Activated T-helper 1 cell treated with anti-CD3 and anti-CD28 coated beads, Interleukin-12 subunit alpha, Interleukin-12 subunit beta, Interleukin-2, Interleukin-4 antibody, amounts not matched to agents 30 ng/mL and 10 ng/mL and 1 ng/mL, durations not matched to agents 14 hours and 24 hours and 36 hours (primary cell): ENCODE measurements around the gene CCDC126. TPM values are rescaled to one million over a fixed set of nuclear protein-coding genes. Genes with fewer than 3 reads are reported as not detected.
"Not testable (repeated sequence)": the region's sequence is repeated elsewhere in the genome, so short reads cannot be mapped to it uniquely, and the experiment has no call there.

Experiments
- DNase-seq: peaks from one replicate; pipeline ENCODE4 v3.0.0; 2021; ENCODE audit warnings: low spot score
- H3K27ac Mint-ChIP-seq: one replicate; pipeline ENCODE4 v1.8.0; 2021; ENCODE audit warnings: mild to moderate bottlenecking, mixed read lengths
- H3K27me3 Mint-ChIP-seq: one replicate; pipeline ENCODE4 v1.8.0; 2022; ENCODE audit warnings: mild to moderate bottlenecking, moderate library complexity, mixed read lengths; ENCODE audit not compliant: insufficient read depth
- H3K36me3 Mint-ChIP-seq: one replicate; pipeline ENCODE4 v1.8.0; 2021; ENCODE audit warnings: low read depth, mixed read lengths
- H3K4me1 Mint-ChIP-seq: one replicate; pipeline ENCODE4 v1.8.0; 2021; ENCODE audit warnings: low read depth, mixed read lengths
- H3K4me3 Mint-ChIP-seq: one replicate; pipeline ENCODE4 v1.8.0; 2021; ENCODE audit warnings: mild to moderate bottlenecking, moderate library complexity, mixed read lengths
- H3K9me3 Mint-ChIP-seq: one replicate; pipeline ENCODE4 v1.8.0; 2021; ENCODE audit warnings: mixed read lengths
- intact Hi-C: fragments of 100-400 bp; cut with micrococcal nuclease; formaldehyde crosslinking; loops from one replicate; pipeline ENCODE4 v1.15.1; 2024
- total RNA-seq: library from RNA; stranded (reverse); gene quantifications from 2 replicates; pipeline ENCODE4 v1.2.3, GENCODE V29; 2022

CCDC126 gene
- total RNA-seq, 1 donor from 2014 or later: 8.2 TPM

DNA sequence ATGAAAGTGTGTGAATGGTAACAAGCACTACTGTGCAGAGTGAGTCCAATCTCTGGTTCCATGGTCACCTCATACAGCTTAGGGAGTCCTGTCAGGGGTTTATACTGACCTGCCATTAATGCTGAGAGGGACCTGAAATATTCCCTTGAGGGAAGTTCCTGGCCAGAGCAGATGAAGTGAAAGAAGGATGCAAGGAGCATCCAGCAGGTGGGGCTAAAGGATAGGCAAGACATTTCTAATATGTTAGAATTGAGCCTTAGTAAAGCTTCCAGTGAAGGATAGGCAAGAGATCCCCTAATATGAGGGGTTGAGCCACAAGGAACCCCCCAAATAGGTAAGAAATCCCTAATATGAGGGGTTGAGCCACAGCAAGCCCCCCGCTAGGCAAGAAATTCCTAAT is 57.3 kb downstream of the CCDC126 start:
- DNase-seq: no peak
- H3K4me3 Mint-ChIP-seq: no peak overlapping the region
- H3K36me3 Mint-ChIP-seq: no peaks in the 10 kb centered on the region
- peaks cover 1% of the 10 kb centered on the region for H3K27me3 Mint-ChIP-seq
- H3K4me1 Mint-ChIP-seq: no peaks in the 10 kb centered on the region
- peaks cover 32% of the 10 kb centered on the region for H3K9me3 Mint-ChIP-seq
- no peak overlapping the region for H3K27ac Mint-ChIP-seq
- intact Hi-C loops: loop anchor here (1.0 kb wide), 1 partner anchor 58 kb away; no protein-coding TSS in a partner anchor

DNA sequence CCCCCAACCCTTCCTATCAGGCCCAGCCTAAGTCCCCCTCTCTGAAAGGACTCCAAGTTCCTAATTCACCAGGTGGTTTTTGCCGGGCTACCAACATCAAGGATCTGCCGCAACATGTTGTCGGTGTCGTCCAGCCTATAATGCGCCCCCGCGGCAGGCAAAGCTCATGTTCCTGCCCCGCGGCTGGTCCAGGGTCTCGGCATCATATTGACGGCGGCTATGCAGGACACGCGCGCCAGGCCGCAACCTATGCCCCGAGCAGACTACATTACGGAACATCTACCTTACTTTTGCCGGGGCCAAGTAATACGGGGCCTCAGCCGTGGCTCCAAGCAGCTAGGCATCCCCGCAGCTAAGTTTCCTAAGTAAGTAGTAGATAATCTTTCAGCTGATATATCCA is 58.3 kb downstream of the CCDC126 start:
- Mint-ChIP-seq H3K4me3 (no peak overlapping the region), H3K27ac (no peak overlapping the region), H3K4me1 (no peaks in the 10 kb centered on the region), H3K36me3 (no peaks in the 10 kb centered on the region), H3K9me3 (peaks cover 32% of the 10 kb centered on the region), H3K27me3 (peaks cover 1% of the 10 kb centered on the region)
- intact Hi-C loops: no loop called here
- no peak for DNase-seq

DNA sequence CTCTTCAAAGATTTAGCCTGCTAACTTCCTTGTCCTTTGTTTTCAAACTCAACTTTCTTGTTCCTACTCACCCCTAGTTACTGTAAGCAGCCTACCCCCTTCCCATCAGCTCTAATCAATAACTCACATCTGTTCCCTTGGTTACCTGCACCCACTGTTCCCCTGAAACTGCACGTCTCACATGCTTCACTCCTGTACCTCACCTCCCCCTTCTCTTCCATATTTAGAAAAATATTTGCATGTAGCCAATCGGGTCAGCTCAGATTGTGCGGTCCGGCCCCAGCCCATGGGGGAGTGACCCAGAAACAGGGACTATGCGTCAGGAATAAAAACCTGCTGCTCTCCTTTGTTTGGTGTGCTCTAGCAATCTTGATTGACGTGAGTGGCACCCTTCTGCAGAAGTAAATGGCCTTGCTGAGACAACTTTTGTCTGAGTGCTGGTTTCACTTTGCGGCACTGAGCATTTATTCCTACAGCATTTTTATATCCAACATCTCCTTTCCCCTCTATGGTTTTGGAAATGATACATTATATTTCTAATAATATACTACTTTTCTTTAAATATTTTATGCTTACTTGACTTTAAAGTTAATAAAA is 61.7 kb downstream of the CCDC126 start:
- no peaks in the 10 kb centered on the region for H3K27me3 Mint-ChIP-seq
- H3K36me3 Mint-ChIP-seq: no peaks in the 10 kb centered on the region
- H3K9me3 Mint-ChIP-seq: peaks cover 19% of the 10 kb centered on the region
- no peaks in the 10 kb centered on the region for H3K4me1 Mint-ChIP-seq
- H3K4me3 Mint-ChIP-seq: no peak overlapping the region
- no peak for DNase-seq
- intact Hi-C loops: no loop called here
- H3K27ac Mint-ChIP-seq: no peak overlapping the region

DNA sequence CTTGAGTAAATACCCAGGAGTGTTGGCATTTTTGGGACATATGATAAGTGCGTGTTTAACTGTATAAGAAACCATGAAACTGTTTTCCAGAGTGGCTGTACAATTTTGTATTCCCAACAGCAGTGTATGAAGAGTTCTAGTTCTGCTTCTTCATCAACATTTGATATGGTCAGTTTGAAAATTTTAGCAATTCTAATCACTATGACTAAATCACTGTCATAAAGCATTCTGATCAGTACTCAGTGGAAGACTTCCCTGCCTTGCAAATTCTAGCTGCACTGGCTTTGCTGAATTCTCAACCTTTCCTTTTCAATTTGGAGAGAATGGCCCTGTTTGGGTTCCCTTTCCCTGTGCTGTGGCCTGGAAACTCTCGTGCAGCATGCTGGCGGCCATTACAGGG is 64.2 kb downstream of the CCDC126 start:
- no peak for DNase-seq
- Mint-ChIP-seq H3K27ac (no peak overlapping the region), H3K4me1 (no peaks in the 10 kb centered on the region), H3K36me3 (no peaks in the 10 kb centered on the region), H3K9me3 (peaks cover 7% of the 10 kb centered on the region), H3K4me3 (no peak overlapping the region), H3K27me3 (no peaks in the 10 kb centered on the region)
- intact Hi-C loops: no loop called here

DNA sequence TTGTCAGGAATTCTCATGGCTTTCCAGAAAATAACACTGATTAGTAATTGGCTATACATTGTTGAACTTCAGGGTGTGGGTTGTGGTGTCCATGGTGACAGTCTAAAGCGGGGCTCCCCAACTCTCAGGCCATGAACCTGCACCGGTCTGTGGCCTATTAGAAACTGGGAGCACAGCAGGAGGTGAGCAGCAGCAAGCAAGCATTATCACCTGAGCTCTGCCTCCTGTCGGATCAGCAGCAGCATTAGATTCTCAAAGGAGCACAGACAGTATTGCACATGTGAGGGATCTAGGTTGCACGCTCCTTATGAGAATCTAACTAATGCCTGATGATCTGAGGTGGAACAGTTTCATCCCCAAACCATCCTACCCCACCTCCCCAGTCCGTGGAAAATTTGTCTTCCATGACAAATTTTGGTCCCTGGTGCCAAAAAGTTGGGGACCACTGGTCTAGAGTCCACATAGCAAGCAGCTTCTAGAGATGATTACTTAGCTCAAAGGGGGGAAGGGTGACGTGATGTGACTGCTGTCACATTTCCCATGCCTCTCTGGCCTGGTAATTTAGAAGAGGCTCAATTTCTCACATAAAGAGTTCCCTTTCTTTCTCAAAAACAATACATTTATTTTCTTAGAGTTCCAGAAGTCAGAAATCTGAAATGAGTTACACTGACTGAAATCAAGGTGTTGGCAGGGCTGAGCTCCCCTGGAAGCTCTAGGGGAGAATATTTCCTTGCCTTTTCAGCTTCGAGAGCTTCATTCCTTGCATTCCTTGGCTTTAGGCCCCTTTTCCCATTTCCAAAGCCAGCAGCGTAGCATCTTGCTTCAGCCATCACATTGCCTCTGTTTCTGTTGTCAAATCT is 65.2 kb downstream of the CCDC126 start:
- Mint-ChIP-seq H3K4me3 (no peak overlapping the region), H3K27me3 (no peaks in the 10 kb centered on the region)
- intact Hi-C loops: no loop called here

DNA sequence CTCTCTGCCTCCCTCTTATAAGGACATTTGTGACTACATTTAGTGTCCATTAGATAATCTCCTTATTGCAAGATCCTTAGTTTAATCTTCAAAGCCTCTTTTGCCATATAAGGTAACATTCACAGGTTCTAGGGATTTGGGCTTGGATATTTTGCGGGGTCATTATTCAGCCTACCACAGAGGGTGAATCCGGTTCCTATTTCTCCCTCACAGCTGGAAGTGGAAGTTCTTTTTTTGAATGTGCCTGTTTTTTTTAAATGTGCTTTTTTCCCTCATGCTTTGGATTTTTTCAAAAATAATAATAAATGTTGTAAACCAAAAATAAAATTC is 65.8 kb downstream of the CCDC126 start:
- no peak for DNase-seq
- Mint-ChIP-seq H3K27ac (no peak overlapping the region), H3K9me3 (peaks cover 7% of the 10 kb centered on the region), H3K27me3 (no peaks in the 10 kb centered on the region), H3K36me3 (no peaks in the 10 kb centered on the region), H3K4me3 (no peak overlapping the region), H3K4me1 (no peaks in the 10 kb centered on the region)
- intact Hi-C loops: no loop called here

More for the DNA sequence above, 65.2 kb downstream of the CCDC126 start:
- Mint-ChIP-seq H3K27ac (no peak overlapping the region), H3K36me3 (no peaks in the 10 kb centered on the region), H3K9me3 (peaks cover 7% of the 10 kb centered on the region), H3K4me1 (no peaks in the 10 kb centered on the region)
- no peak for DNase-seq

DNA sequence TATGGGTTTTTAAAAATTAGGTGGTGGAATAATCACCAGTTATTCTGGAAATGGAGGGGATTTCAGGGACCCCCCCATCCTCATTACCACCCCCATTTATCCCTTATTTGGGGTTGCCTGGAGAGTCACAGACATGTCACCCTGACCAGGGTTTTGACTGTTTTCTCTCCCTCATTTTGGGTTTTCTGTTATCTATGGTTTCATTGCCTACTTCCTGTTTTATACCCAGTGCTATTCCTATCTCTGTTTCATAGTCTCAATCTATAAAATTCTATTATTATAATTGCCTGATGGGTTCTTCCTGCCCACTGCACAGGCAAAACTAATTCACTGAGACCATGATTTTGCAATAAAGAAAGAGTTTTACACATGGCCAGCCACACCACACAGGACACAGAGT is 66.9 kb downstream of the CCDC126 start:
- intact Hi-C loops: no loop called here
- Mint-ChIP-seq H3K4me3 (no peak overlapping the region), H3K36me3 (no peaks in the 10 kb centered on the region), H3K27me3 (no peaks in the 10 kb centered on the region), H3K4me1 (no peaks in the 10 kb centered on the region), H3K27ac (no peak overlapping the region), H3K9me3 (no peaks in the 10 kb centered on the region)
- DNase-seq: no peak

DNA sequence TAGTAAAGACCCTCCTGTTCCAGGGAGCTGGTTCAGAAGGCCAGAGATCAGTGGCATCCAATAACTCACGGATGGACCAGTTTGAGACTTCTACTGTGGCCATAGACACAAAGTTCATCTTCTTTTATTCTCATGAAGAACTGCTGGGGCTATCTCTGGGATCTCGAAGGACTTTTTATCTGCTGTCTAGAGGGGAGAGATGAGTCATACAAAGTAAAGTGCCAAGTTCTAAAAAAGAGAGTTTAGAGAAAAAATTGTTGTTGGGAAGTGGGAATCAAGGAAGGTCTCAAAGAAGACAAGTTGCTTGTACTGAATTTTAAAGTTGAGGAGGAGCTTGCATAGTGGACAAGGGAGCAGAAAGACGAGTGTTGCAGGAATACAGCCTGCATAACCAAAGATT is 74.9 kb downstream of the CCDC126 start:
- no peaks in the 10 kb centered on the region for H3K4me1 Mint-ChIP-seq
- H3K27me3 Mint-ChIP-seq: peaks cover 29% of the 10 kb centered on the region
- intact Hi-C loops: no loop called here
- no peak for DNase-seq
- H3K36me3 Mint-ChIP-seq: no peaks in the 10 kb centered on the region
- H3K4me3 Mint-ChIP-seq: no peak overlapping the region
- H3K9me3 Mint-ChIP-seq: no peaks in the 10 kb centered on the region
- H3K27ac Mint-ChIP-seq: no peak overlapping the region

DNA sequence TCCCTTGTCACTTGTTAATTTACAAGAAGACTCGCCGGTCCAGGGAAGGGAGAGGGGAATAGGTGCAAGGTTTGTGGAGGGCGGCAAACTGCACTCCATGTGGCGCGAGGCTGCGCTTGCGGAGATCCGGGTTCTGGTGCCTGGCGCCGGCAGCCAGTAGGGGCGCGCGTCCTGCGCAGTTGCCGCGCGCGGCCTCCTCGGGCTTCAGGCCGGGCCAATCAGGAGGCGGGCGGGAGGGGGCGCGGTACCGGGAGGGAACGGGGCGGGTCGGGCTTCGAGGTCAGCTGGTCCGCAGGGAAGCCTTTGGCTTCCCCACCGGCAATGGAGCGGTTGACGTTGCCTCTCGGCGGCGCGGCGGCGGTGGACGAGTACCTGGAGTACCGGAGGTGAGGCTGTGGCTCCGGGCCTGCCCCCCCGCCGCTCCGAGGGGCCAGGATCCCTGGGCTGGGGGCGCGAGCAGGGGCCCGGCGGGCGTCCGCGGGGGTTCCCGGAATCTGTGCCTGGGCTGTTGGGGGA is 82.8 kb downstream of the CCDC126 start, which contains the start of gene FAM221A:
FAM221A (plus strand) TSS at position 302 of the 516 bp plus-strand sequence; CDS start at position 322, 20 bp downstream.
- Mint-ChIP-seq H3K9me3 (no peaks in the 10 kb centered on the region), H3K27ac (peak within 1 kb of the TSS; percentile 72)
- intact Hi-C loops: loop anchor here (1.0 to 5.0 kb wide), 3 partner anchors 85 to 498 kb away; partner anchors contain the start of gene NUP42

DNA sequence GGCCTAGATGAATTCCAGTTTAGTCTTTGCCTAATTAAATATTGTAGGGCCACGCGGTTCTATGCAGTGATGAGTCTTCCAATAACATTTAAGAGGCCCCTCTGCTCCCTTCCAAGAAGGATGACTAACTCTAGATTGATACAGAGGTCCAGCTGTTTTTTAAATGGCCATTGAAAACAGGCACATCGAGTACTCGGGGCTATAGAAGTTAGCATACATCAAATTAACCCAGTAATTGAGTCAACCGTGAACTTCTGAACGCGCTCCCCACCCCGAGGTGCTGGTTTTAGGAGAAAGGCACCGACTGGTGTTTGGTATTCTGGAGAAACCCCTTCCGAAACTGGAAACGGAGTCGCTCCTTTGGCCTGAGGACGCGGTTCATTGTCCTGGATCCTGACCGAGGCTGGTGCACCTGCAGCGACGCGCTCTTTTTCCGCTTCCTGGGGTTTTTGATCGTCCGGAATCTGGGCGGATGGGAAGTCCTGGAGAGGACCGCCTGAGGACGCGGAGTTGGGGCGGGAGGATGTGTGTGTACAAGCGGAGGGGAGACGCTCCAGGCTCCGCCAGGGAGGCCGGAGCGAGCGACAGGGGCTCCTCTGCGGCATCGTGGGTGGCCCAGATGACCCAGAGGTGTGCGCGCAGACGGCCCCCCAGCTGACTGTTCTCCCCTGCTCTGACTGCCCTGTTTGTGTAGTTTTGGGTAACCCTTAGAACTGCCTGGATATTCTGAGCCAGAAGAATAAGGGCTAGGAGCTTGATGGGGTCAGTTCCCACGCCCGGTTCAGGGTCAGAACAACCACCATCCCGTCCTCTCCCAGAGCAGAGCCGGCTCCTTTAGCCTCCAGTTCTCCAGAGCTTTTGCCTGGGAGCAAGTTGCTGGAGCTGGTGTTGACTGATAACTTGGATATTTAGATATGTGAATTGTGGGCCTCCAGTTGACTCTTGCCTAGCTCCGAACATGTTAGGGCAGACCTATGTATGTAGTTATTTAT is 83.5 kb downstream of the CCDC126 start:
- Mint-ChIP-seq H3K4me3 (peak overlapping the region; percentile 88), H3K27me3 (peaks cover 11% of the 10 kb centered on the region), H3K9me3 (no peaks in the 10 kb centered on the region), H3K4me1 (peaks cover 12% of the 10 kb centered on the region), H3K36me3 (peaks cover 2% of the 10 kb centered on the region), H3K27ac (peak overlapping the region; percentile 34)
- DNase-seq: peak; percentile 11
- intact Hi-C loops: loop anchor here (1.0 to 5.0 kb wide), 3 partner anchors 85 to 498 kb away; partner anchors contain the start of gene NUP42

More for the DNA sequence above, 82.8 kb downstream of the CCDC126 start, which contains the start of gene FAM221A:
- Mint-ChIP-seq H3K27me3 (peaks cover 18% of the 10 kb centered on the region), H3K4me1 (peaks cover 12% of the 10 kb centered on the region), H3K36me3 (peaks cover 2% of the 10 kb centered on the region), H3K4me3 (peak within 1 kb of the TSS; percentile 88)
- DNase-seq: peak; percentile 70

DNA sequence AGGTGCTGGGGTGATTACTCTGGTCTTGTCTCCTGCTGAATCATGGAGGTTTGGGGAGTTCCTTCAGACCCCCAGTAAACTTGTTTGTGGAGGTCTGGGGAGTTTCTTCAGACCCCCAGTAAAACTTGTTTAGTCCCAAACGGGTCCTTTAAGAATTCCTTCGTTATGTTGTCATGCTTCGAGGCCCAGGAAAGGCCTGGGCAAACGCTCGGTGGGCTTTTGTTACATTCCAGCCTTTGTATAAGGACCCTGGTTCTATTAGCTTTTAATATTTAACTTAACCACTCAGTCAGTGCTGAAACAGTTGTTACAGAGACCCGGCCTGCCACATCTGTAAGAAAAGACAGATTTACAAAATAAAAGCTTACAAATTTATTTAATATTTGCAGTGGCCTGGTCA is 86.9 kb downstream of the CCDC126 start:
- DNase-seq, H3K27me3 Mint-ChIP-seq, H3K36me3 Mint-ChIP-seq, H3K4me3 Mint-ChIP-seq, H3K27ac Mint-ChIP-seq, H3K9me3 Mint-ChIP-seq: not testable (repeated sequence)
- intact Hi-C loops: loop anchor here (5.0 kb wide), 1 partner anchor 502 kb away; the partner anchor contains the start of gene NUP42
- H3K4me1 Mint-ChIP-seq: peaks cover 12% of the 10 kb centered on the region

DNA sequence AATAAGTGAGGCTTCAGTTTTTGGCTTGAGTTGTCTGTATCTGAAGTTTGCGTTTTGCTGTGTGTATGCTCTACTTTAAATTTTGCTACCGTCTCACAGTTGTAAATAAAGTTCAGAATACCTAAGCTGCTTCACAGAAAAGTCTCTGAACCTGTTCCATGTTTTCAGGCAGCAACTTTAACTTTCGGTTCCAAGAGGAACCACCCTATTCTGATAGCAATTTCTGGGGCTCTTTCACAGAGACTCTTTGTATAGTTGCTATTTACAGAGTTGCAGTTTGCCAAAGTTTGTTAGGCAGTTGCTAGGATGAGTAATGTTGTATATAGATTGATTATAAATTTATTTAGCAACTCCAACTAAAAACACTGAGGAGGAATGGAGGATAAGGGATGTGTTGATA is 88.5 kb downstream of the CCDC126 start:
- peaks cover 10% of the 10 kb centered on the region for H3K36me3 Mint-ChIP-seq
- no peaks in the 10 kb centered on the region for H3K27me3 Mint-ChIP-seq
- H3K9me3 Mint-ChIP-seq: no peaks in the 10 kb centered on the region
- H3K27ac Mint-ChIP-seq: no peak overlapping the region
- H3K4me3 Mint-ChIP-seq: no peak overlapping the region
- intact Hi-C loops: no loop called here
- no peak for DNase-seq
- H3K4me1 Mint-ChIP-seq: peaks cover 5% of the 10 kb centered on the region
